ENCODE measurements around the gene TP53RK. TPM values are rescaled to one million over a fixed set of nuclear protein-coding genes. Genes with fewer than 3 reads are reported as not detected.

TP53RK gene
- polyA plus RNA-seq, 1 donor from 2014 or later, result 22.7 TPM

DNA sequence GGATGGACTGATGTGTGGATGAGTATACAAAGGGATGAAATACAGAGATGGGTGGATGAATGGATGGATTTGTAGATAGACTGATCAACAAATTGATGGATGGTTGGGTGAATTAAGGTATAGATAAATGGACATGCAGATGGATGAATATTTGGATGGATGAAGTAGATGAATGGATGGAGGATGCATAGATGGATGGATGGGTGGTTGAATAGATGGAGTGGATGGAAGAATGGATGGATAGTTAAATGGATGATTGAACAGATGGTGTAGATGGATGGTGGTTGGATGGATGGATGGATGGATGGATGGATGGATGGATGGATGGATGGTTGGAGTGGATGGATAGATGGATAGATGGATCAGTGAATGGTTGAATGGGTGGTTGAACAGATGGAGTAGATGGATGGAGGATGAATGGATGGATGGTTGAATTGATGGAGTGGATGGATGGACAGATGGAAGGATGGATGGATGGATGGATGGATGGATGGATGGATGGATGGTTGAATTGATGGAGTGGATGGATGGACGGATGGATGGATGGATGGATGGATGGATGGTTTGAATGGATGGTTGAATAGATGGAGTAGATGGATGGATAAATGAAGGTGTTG is 35.2 kb upstream of the TP53RK start:
- Histone ChIP-seq H3K9me2 (ENCODE audit: insufficient read depth, low read length) (no peaks in the 10 kb centered on the region), H3K36me3 (ENCODE audit: insufficient read depth, low read length) (no peaks in the 10 kb centered on the region), H3K27ac (ENCODE audit: low read length) (no peak overlapping the region), H3K4me2 (ENCODE audit: low read length) (no peak overlapping the region), H3K79me2 (replicated peaks; ENCODE audit: insufficient read depth, low read length) (no peaks in the 10 kb centered on the region), H3K4me3 (ENCODE audit: low read length) (no peak overlapping the region), H3F3A (ENCODE audit: insufficient read depth, low read length, poor library complexity, severe bottlenecking) (no peaks in the 10 kb centered on the region), H3K9me3 (ENCODE audit: low read length) (no peaks in the 10 kb centered on the region), H3K9ac (ENCODE audit: low read length) (no peak overlapping the region), H3K27me3 (ENCODE audit: insufficient read depth, low read depth, low read length) (no peaks in the 10 kb centered on the region), H4K20me1 (ENCODE audit: insufficient read depth) (no peaks in the 10 kb centered on the region), H2AFZ (ENCODE audit: low read depth, low read length) (no peak overlapping the region)
- TF ChIP-seq MXI1 (conservative IDR thresholded peaks at IDR 0.05; ENCODE audit: poor library complexity, severe bottlenecking) (no peak), SMC3 (conservative IDR thresholded peaks at IDR 0.05; ENCODE audit: poor library complexity) (no peak)

DNA sequence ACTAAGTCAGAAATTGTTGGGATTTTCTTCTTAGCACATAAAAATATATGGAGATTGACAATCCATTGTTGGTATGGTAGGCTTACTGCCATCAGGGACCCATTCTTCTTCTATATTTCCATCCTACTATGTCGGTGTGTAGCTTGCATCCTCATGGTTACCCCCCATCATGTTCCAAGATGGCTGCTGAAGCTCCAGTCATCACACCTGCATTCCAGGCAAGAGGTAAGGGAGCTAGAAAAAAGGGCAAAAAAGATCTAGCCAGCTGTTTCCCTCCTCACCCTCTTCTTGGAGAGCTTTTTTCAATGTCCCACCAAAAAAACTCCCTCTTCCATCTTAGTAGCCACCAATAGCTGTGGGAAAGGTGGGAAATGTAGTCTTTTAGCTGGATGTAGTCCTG is 33.8 kb upstream of the TP53RK start:
- no peak overlapping the region for H3K4me3 ChIP-seq (ENCODE audit: low read length)
- H3K27me3 ChIP-seq (ENCODE audit: insufficient read depth, low read depth, low read length), result no peaks in the 10 kb centered on the region
- H4K20me1 ChIP-seq (ENCODE audit: insufficient read depth), result no peaks in the 10 kb centered on the region
- TF ChIP-seq EZH2 (IDR thresholded peaks at IDR 0.05; ENCODE audit: borderline replicate concordance, insufficient read depth, low read length, poor library complexity, severe bottlenecking), result no peak
- no peak for TF ChIP-seq TAF1 (IDR thresholded peaks at IDR 0.05; ENCODE audit: low read depth)
- no peak for TF ChIP-seq EP300 (conservative IDR thresholded peaks at IDR 0.05; ENCODE audit: poor library complexity, severe bottlenecking)
- TF ChIP-seq RAD21 (conservative IDR thresholded peaks at IDR 0.05), result no peak
- TF ChIP-seq, protein P1, sequence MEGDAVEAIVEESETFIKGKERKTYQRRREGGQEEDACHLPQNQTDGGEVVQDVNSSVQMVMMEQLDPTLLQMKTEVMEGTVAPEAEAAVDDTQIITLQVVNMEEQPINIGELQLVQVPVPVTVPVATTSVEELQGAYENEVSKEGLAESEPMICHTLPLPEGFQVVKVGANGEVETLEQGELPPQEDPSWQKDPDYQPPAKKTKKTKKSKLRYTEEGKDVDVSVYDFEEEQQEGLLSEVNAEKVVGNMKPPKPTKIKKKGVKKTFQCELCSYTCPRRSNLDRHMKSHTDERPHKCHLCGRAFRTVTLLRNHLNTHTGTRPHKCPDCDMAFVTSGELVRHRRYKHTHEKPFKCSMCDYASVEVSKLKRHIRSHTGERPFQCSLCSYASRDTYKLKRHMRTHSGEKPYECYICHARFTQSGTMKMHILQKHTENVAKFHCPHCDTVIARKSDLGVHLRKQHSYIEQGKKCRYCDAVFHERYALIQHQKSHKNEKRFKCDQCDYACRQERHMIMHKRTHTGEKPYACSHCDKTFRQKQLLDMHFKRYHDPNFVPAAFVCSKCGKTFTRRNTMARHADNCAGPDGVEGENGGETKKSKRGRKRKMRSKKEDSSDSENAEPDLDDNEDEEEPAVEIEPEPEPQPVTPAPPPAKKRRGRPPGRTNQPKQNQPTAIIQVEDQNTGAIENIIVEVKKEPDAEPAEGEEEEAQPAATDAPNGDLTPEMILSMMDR (IDR thresholded peaks at IDR 0.05; ENCODE audit: poor library complexity, severe bottlenecking), result no peak
- TF ChIP-seq, protein P2, sequence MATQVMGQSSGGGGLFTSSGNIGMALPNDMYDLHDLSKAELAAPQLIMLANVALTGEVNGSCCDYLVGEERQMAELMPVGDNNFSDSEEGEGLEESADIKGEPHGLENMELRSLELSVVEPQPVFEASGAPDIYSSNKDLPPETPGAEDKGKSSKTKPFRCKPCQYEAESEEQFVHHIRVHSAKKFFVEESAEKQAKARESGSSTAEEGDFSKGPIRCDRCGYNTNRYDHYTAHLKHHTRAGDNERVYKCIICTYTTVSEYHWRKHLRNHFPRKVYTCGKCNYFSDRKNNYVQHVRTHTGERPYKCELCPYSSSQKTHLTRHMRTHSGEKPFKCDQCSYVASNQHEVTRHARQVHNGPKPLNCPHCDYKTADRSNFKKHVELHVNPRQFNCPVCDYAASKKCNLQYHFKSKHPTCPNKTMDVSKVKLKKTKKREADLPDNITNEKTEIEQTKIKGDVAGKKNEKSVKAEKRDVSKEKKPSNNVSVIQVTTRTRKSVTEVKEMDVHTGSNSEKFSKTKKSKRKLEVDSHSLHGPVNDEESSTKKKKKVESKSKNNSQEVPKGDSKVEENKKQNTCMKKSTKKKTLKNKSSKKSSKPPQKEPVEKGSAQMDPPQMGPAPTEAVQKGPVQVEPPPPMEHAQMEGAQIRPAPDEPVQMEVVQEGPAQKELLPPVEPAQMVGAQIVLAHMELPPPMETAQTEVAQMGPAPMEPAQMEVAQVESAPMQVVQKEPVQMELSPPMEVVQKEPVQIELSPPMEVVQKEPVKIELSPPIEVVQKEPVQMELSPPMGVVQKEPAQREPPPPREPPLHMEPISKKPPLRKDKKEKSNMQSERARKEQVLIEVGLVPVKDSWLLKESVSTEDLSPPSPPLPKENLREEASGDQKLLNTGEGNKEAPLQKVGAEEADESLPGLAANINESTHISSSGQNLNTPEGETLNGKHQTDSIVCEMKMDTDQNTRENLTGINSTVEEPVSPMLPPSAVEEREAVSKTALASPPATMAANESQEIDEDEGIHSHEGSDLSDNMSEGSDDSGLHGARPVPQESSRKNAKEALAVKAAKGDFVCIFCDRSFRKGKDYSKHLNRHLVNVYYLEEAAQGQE (IDR thresholded peaks at IDR 0.05; ENCODE audit: borderline replicate concordance), result no peak
- no peak for TF ChIP-seq MXI1 (conservative IDR thresholded peaks at IDR 0.05; ENCODE audit: poor library complexity, severe bottlenecking)
- no peak for TF ChIP-seq SMC3 (conservative IDR thresholded peaks at IDR 0.05; ENCODE audit: poor library complexity)
- no peak for TF ChIP-seq POLR2AphosphoS5 (IDR thresholded peaks at IDR 0.05)
- no peak overlapping the region for H3K4me2 ChIP-seq (ENCODE audit: low read length)
- no peaks in the 10 kb centered on the region for H3K79me2 ChIP-seq (replicated peaks; ENCODE audit: insufficient read depth, low read length)
- no peak overlapping the region for H2AFZ ChIP-seq (ENCODE audit: low read depth, low read length)
- no peaks in the 10 kb centered on the region for H3F3A ChIP-seq (ENCODE audit: insufficient read depth, low read length, poor library complexity, severe bottlenecking)
- no peaks in the 10 kb centered on the region for H3K36me3 ChIP-seq (ENCODE audit: insufficient read depth, low read length)
- no peak overlapping the region for H3K9ac ChIP-seq (ENCODE audit: low read length)
- H3K9me2 ChIP-seq (ENCODE audit: insufficient read depth, low read length), result no peaks in the 10 kb centered on the region
- no peak overlapping the region for H3K27ac ChIP-seq (ENCODE audit: low read length)
- no peaks in the 10 kb centered on the region for H3K9me3 ChIP-seq (ENCODE audit: low read length)
